Endothelial cell of umbilical vein (primary cell): Measurements from ENCODE around the gene SORCS3. TPM values are rescaled to one million over a fixed set of nuclear protein-coding genes. Genes with fewer than 3 reads are reported as not detected.

Experiments used
- BruUV-seq: library from RNA; stranded (reverse); fragments of 400-500 nt; replicated peaks from 2 replicates; lab custom pipeline; 2021; lab: Mats Ljungman, UMichigan
- CTCF ChIA-PET: fragments of 300-600, 350-600 bp; sonication (Branson Sonifier 250); formaldehyde crosslinking; loops from one replicate; lab custom pipeline; 2021; ENCODE audit warnings: antibody characterized with exemption, inconsistent platforms; lab: Charles Lee
- POLR2A ChIA-PET: fragments of 300-600, 350-600 bp; sonication (Branson Sonifier 250); formaldehyde crosslinking; loops from one replicate; lab custom pipeline; 2021; ENCODE audit warnings: antibody characterized with exemption, inconsistent platforms; lab: Charles Lee
- DNase-seq: peaks from one replicate; pipeline ENCODE4 v3.0.0-alpha.2; 2011; ENCODE audit warnings: low read depth, low spot score
- FAIRE-seq: peaks from 2 replicates; lab custom pipeline; 2011; peaks lifted over from hg19 to GRCh38; lab: Jason Lieb, UNC
- H2AFZ ChIP-seq: 2 replicates; pipeline ENCODE4 v1.6.0; 2012; ENCODE audit warnings: low read depth, low read length, control low read depth, inconsistent platforms
- H3K27ac ChIP-seq: 2 replicates; pipeline ENCODE4 v1.5.1; 2011; ENCODE audit warnings: low read depth, mild to moderate bottlenecking, control low read depth, low read length, moderate library complexity; ENCODE audit not compliant: insufficient read depth
- H3K27me3 ChIP-seq, 2 experiments: 2 replicates each; pipeline versions ENCODE4 v1.6.0 to v1.6.1; 2011; ENCODE audit warnings: low read length in 2 of 2, mixed read lengths in 1 of 2; ENCODE audit not compliant: control insufficient read depth in 2 of 2, insufficient read depth in 2 of 2
- H3K36me3 ChIP-seq, 2 experiments: 2 replicates in 1 of 2; 3 replicates in 1 of 2; pipeline ENCODE4 v1.5.1; 2011; ENCODE audit warnings: low read length in 2 of 2, mild to moderate bottlenecking in 1 of 2, moderate library complexity in 1 of 2; ENCODE audit not compliant: control insufficient read depth in 2 of 2, insufficient read depth in 2 of 2; ENCODE audit errors: extremely low read depth in 1 of 2
- H3K4me1 ChIP-seq: 3 replicates; pipeline ENCODE4 v1.5.1; 2011; ENCODE audit warnings: mild to moderate bottlenecking, low read length; ENCODE audit not compliant: control insufficient read depth, insufficient read depth; ENCODE audit errors: extremely low read depth
- H3K4me2 ChIP-seq: 2 replicates; pipeline ENCODE4 v1.6.1; 2011; ENCODE audit warnings: low read length, control low read depth, mixed read lengths; ENCODE audit not compliant: insufficient read depth
- H3K4me3 ChIP-seq, 3 experiments: fragments of 200-600 bp in 1 of 3; sonication (generic), shearing (Covaris generic) in 1 of 3; replicated peaks in 1 of 3; 2 replicates each; pipeline ENCODE4 v1.5.1; 2011 to 2016; ENCODE audit warnings: control low read depth in 3 of 3, low read length in 3 of 3, mild to moderate bottlenecking in 2 of 3, inconsistent platforms in 1 of 3, low read depth in 1 of 3, moderate library complexity in 1 of 3; ENCODE audit not compliant: insufficient read depth in 1 of 3
- H3K79me2 ChIP-seq: 2 replicates; pipeline ENCODE4 v1.6.0; 2012; ENCODE audit warnings: low read length, inconsistent platforms; ENCODE audit not compliant: control insufficient read depth, insufficient read depth
- H3K9ac ChIP-seq: replicated peaks from 2 replicates; pipeline ENCODE3; 2011; ENCODE audit warnings: low read length, control low read depth; ENCODE audit not compliant: insufficient read depth; ENCODE audit errors: extremely low read depth
- H3K9me1 ChIP-seq: replicated peaks from 3 replicates; pipeline ENCODE4 v1.6.0; 2011; ENCODE audit warnings: mild to moderate bottlenecking, low read length; ENCODE audit not compliant: control insufficient read depth, insufficient read depth; ENCODE audit errors: extremely low read depth
- H3K9me3 ChIP-seq: replicated peaks from 2 replicates; pipeline ENCODE4 v1.5.1; 2012; ENCODE audit warnings: low read length, inconsistent platforms; ENCODE audit not compliant: control insufficient read depth, insufficient read depth
- H4K20me1 ChIP-seq: replicated peaks from 2 replicates; pipeline ENCODE3; 2011; ENCODE audit warnings: mild to moderate bottlenecking, low read length; ENCODE audit not compliant: control insufficient read depth, insufficient read depth; ENCODE audit errors: extremely low read depth
- CTCF ChIP-seq, 2 donors: IDR thresholded peaks; 1 replicate in 1 of 2; 2 replicates in 1 of 2; pipeline ENCODE4 v1.5.1; 2011; ENCODE audit warnings: low read length in 2 of 2, mild to moderate bottlenecking in 2 of 2, moderate library complexity in 2 of 2, control low read depth in 1 of 2, inconsistent platforms in 1 of 2, low read depth in 1 of 2; ENCODE audit not compliant: insufficient read depth in 1 of 2; ENCODE audit errors: extremely low read depth in 1 of 2
- EZH2 ChIP-seq: IDR thresholded peaks from 2 replicates; pipeline ENCODE4 v1.6.1; 2012; ENCODE audit warnings: borderline replicate concordance, low read depth, mild to moderate bottlenecking, moderate library complexity, low read length, inconsistent platforms; ENCODE audit not compliant: severe bottlenecking
- FOS ChIP-seq: IDR thresholded peaks from 2 replicates; pipeline ENCODE4 v1.6.1; 2011; ENCODE audit warnings: mild to moderate bottlenecking, low read length, moderate library complexity, borderline replicate concordance; ENCODE audit not compliant: insufficient read depth
- GATA2 ChIP-seq: IDR thresholded peaks from 2 replicates; pipeline ENCODE4 v1.7.0; 2011; ENCODE audit warnings: low read depth, mild to moderate bottlenecking, moderate library complexity, mixed read lengths, low read length; ENCODE audit not compliant: insufficient read length, insufficient read depth
- JUN ChIP-seq: IDR thresholded peaks from 2 replicates; pipeline ENCODE4 v1.6.1; 2011; ENCODE audit warnings: borderline replicate concordance, low read depth; ENCODE audit not compliant: insufficient read length, insufficient read depth
- MYC ChIP-seq: IDR thresholded peaks from one replicate; pipeline ENCODE4 v1.6.1; 2011; ENCODE audit warnings: mild to moderate bottlenecking, low read depth, low read length
- POLR2A ChIP-seq: IDR thresholded peaks from 2 replicates; pipeline ENCODE4 v1.6.1; 2012; ENCODE audit warnings: low read depth, mild to moderate bottlenecking, control low read depth, low read length
- POLR2AphosphoS5 ChIP-seq: IDR thresholded peaks from 2 replicates; pipeline ENCODE4 v1.6.1; 2012; ENCODE audit warnings: low read depth, mild to moderate bottlenecking, control low read depth, low read length, moderate library complexity; ENCODE audit not compliant: insufficient read depth
- dilution Hi-C: fragments of 300-500 bp; cut with MboI; formaldehyde crosslinking; loops from one replicate; pipeline ENCODE4 v1.15.0; 2019; ENCODE audit warnings: low sequenced_read_pairs; ENCODE audit not compliant: extremely low pct_ligation_motif_present
- intact Hi-C: fragments of 100-400 bp; cut with micrococcal nuclease; formaldehyde crosslinking; loops from one replicate; pipeline ENCODE4 v1.10.0; 2022
- polyA plus RNA-seq, 4 experiments: library from polyadenylated mRNA; depleted of rRNA in 3 of 4; stranded (reverse) in 3 of 4; unstranded in 1 of 4; fragments of >200 nt; gene quantifications; 2 replicates each; pipeline versions ENCODE4 v1.2.1 to v1.2.3, GENCODE V29; 2011 to 2012; ENCODE audit warnings: missing spikeins in 1 of 4
- total RNA-seq: library from RNA; stranded (reverse); gene quantifications from 2 replicates; pipeline ENCODE4 v1.2.3, GENCODE V29; 2021
- TF ChIP-seq, protein P1 (sequence below): IDR thresholded peaks from 2 replicates; pipeline ENCODE4 v1.6.1; 2011; ENCODE audit not compliant: insufficient read depth, insufficient read length

The SORCS3 gene
- total and polyA plus RNA-seq, 2 donors (not counting 3 experiments of a cell fraction or from before 2014, with no cell fraction given): not detected

GRCh38 chr10:104613406-104613805 lies 27.7 kb upstream of the SORCS3 start:
- Histone ChIP-seq H3K79me2 (no peaks in the 10 kb centered on the region), H3K9me1 (no peaks in the 10 kb centered on the region), H3K9ac (no peak overlapping the region), H3K4me1 (no peaks in the 10 kb centered on the region), H3K36me3 (no peaks in the 10 kb centered on the region), H3K4me3 (no peak overlapping the region), H4K20me1 (no peaks in the 10 kb centered on the region), H2AFZ (no peak overlapping the region), H3K27me3 (no peaks in the 10 kb centered on the region), H3K4me2 (no peak overlapping the region), H3K9me3 (no peaks in the 10 kb centered on the region), H3K27ac (no peak overlapping the region)
- FAIRE-seq: no peak
- no peak for DNase-seq
- intact Hi-C loops (loop anchor here (5.0 kb wide), 1 partner anchor 206 kb away; no protein-coding TSS in a partner anchor), dilution Hi-C loops (no loop called here)
- ChIA-PET POLR2A (no interaction called here), CTCF (no interaction called here)
- TF ChIP-seq MYC (no peak), CTCF (IDR thresholded peaks at IDR 0.05; ENCODE audit: extremely low read depth in 1 of 2, insufficient read depth in 1 of 2, low read depth in 1 of 2, low read length in 2 of 2) (no peak), POLR2A (no peak), JUN (no peak), FOS (no peak), EZH2 (no peak), POLR2AphosphoS5 (no peak), GATA2 (no peak)
- TF ChIP-seq, protein P1, sequence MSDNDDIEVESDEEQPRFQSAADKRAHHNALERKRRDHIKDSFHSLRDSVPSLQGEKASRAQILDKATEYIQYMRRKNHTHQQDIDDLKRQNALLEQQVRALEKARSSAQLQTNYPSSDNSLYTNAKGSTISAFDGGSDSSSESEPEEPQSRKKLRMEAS: no peak
- BruUV-seq: no TSS peak
